ENCODE measurements around the gene PHAX.

GRCh38 chr5:126635585-126635984 is 34.8 kb downstream of the PHAX start:
- TF ChIP-seq POLR2A (IDR thresholded peaks at IDR 0.05; ENCODE audit: low read depth, low read length) (no peak), PAX5 (IDR thresholded peaks at IDR 0.05; ENCODE audit: insufficient read depth, low read length, severe bottlenecking) (no peak), TAF1 (IDR thresholded peaks at IDR 0.05; ENCODE audit: low read depth, low read length) (no peak), POLR2AphosphoS5 (IDR thresholded peaks at IDR 0.05; ENCODE audit: low read depth, low read length) (no peak), POU2F2 (IDR thresholded peaks at IDR 0.05; ENCODE audit: low read depth, low read length) (no peak), SPI1 (IDR thresholded peaks at IDR 0.05; ENCODE audit: low read depth, low read length) (no peak)

Data from GM12891 (cell line).